Esophagus mucosa (tissue), 1 donor: ENCODE measurements around the gene ARHGAP23. TPM values are rescaled to one million over a fixed set of nuclear protein-coding genes. Genes with fewer than 3 reads are reported as not detected.
"Not testable (repeated sequence)": the region's sequence is repeated elsewhere in the genome, so short reads cannot be mapped to it uniquely, and the experiment has no call there.

Experiments used
- ATAC-seq: fragments of 200-7000 bp; cut with Tn5 transposase; one replicate; pipeline ENCODE4 v1.9.1; 2020
- total RNA-seq: library from RNA; stranded (reverse); gene quantifications from one replicate; pipeline ENCODE4 v1.2.4, GENCODE V29; 2023
- donor health status: DM: yes; HTN: yes; CAD: no.

Gene ARHGAP23
- total RNA-seq, 1 donor from 2014 or later: 148 TPM

- ATAC-seq: no peak
Measured at GRCh38 chr17:38461683-38462082, 33.4 kb downstream of the ARHGAP23 start.

- peak; percentile 53 for ATAC-seq
Measured at GRCh38 chr17:38463451-38463858, 35.2 kb downstream of the ARHGAP23 start.

- peak; percentile 18 for ATAC-seq
Measured at GRCh38 chr17:38464251-38464722, 36.0 kb downstream of the ARHGAP23 start.

GRCh38 chr17:38464723-38465390, 36.6 kb downstream of the ARHGAP23 start:
- ATAC-seq: peak; percentile 77

GRCh38 chr17:38465391-38466345, 37.4 kb downstream of the ARHGAP23 start:
- ATAC-seq: peak; percentile 44

DNA sequence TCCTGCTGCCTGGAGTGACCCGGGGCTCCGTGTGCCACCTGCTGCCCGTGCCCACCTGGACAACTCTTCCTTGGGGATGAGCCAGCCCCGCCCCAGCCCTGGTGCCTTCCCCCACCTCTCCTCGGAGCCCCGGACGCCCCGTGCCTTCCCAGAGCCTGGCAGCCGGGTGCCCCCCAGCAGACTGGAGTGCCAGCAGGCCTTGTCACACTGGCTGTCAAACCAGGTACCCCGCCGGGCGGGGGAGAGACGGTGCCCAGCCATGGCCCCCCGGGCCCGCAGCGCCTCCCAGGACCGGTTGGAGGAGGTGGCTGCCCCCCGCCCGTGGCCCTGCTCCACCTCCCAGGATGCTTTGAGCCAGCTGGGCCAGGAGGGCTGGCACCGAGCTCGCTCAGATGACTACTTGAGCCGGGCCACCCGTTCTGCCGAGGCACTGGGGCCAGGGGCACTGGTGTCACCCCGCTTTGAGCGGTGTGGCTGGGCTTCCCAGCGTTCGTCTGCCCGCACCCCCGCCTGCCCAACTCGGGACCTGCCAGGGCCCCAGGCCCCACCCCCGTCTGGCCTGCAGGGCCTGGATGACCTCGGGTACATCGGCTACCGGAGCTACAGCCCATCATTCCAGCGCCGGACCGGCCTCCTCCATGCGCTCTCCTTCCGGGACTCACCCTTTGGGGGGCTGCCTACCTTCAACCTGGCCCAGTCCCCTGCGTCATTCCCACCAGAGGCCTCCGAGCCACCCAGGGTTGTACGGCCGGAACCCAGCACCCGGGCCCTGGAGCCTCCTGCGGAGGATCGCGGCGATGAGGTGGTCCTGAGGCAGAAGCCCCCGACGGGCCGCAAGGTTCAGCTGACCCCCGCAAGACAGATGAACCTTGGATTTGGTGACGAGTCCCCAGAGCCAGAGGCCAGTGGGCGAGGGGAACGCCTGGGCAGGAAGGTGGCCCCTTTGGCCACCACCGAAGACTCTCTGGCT, 38.4 kb downstream of the ARHGAP23 start:
- no peak for ATAC-seq

DNA sequence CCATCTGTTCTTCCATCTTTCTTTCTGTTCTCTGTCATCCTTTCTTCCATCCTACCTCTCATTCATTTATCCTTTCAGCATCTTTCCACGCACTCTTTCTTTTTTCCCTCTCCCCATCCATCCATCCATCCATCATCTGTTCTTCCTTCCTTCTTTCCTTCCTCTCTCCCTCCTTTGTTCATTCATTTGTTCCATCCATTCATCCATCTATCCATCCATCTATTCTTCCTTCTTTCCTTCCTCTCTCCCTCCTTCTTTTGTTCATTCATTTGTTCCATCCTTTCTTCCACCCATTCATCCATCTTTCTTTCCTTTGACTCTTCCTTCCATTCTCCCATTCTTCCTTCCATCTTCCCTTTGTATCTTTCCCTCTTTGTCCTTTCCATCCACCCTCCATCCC, 39.2 kb downstream of the ARHGAP23 start:
- ATAC-seq: no peak

DNA sequence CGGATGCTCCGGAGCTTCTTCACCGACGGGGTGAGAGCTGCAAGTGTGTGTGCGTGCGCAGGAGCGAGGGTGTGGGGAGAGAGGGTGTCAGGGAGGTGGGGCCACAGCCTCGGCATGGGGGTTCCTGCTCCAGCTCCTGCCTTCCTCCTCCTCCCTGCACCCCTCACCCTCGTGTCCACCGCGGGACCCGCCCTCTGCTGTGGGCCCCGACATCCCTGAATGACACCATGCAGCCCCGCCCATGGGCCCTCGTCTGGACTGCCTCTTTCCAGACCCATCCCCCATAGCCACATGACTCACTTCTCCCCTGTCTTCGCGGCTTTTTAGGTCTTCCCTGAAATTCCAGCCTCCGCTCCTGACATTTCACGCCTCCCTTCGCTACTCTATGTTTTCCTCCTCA, 41.6 kb downstream of the ARHGAP23 start:
- ATAC-seq: no peak

GRCh38 chr17:38471253-38471652, 43.0 kb downstream of the ARHGAP23 start:
- peak; percentile 41 for ATAC-seq

DNA sequence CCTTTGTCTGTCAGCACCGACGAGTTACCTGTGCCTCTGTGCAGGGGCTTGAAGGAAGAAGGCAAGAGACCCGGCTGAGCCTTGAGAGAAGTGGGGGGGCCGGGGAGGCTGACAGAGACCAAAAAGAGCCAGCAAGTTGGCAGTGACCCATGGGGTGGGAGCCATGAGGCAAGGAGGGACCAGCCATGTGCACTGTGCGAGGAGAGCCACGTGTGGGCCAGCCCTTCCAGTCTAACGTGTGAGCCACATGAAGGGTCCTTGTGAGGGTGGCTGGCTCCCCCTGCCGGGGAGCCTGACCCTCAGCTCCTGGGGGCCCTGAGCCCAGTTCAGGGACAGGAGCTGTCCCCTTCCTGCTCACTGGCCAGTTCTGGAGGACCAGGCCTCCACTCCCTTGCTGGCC, 46.4 kb downstream of the ARHGAP23 start:
- ATAC-seq: not testable (repeated sequence)

DNA sequence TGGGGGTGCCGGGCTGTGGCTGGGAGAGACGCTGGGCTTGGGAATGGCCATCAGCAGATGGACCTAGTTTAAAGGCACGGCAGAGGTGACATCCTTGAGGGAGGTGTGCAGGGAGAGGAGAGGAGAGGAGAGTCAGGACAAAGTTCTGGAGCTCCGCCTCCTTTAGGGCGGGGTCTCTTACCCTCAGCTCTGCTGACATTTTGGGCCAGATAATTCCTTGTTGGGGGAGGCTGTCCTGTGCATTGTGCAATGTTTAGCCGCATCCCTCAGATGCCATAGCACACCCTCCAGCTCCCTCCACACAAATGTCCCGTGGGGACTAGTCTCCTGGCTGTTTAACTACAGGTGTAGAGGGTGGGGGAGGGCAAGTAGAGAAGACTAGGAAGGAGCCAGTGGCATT, 48.3 kb downstream of the ARHGAP23 start:
- no peak for ATAC-seq

DNA sequence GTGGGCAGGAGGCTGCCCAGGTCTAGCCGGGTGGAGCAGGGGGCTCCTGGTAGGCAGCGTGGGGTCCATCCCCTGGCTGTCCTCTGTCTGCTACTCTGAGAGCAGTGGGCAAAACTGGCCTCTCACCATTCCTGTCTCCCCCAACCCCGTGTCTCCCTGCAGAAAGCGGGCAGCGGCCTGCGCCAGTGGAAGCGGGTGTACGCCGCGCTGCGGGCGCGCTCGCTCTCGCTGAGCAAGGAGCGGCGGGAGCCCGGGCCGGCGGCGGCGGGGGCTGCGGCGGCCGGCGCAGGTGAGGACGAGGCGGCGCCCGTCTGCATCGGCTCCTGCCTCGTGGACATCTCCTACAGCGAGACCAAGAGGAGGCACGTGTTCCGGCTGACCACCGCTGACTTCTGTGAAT, 49.2 kb downstream of the ARHGAP23 start:
- not testable (repeated sequence) for ATAC-seq

DNA sequence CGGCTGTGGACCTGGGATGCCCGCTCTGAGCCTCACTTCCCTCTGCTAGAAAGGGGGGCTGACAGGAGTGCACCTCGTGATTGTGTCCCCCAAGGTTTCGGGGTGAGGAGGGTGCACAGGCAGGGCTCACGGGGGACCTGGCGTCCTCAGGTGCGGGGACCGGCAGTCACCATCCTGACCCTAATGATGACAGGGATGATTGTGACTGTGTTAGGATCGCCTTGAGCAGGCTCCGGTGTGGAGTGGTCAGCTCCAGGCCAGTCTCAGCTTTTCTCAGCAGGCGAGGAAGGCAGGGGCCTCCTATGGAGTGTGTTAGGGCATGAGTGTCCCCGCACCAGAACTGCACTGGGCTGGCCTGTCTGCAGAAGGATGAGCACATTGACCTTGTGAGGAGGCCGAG, 49.7 kb downstream of the ARHGAP23 start:
- ATAC-seq: not testable (repeated sequence)

DNA sequence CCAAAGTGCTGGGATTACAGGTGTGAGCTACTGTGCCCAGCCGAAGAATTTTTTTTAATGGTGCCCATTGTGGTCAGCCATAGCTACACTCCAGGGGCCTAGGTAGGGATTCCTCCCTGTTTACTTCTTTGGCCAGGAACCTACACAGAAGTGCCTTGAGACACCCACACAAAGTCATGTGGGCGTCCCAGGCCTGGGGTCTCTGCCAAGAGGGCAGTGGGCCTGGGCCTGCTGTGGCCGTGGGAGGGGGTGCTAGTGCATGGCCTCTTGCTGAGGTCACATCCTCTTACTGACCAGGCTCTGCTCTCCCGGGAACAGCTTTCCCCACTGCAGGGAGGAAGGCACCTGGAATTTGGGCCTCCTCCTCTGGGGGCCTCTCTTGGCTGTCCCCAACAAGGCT, 50.4 kb downstream of the ARHGAP23 start:
- not testable (repeated sequence) for ATAC-seq

GRCh38 chr17:38482039-38482699, 53.9 kb downstream of the ARHGAP23 start:
- ATAC-seq: not testable (repeated sequence)

DNA sequence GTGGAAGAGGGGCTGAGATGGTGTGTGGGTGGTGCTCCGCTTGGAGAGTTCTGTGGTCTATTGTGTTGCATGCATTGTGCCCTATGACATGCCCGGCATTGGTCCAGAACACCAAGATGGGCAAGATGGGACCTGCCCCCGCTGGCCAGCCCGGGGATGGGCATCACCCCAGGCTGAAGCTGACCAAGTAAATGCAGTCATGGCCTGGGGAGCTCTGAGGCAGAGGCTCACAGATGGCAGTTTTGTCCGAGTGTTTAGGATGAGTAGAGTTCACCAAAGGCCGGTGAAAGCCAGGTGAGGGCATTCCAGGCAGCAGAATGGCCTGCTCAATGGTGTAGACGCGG, 54.4 kb downstream of the ARHGAP23 start:
- ATAC-seq: peak; percentile 6

- ATAC-seq: peak; percentile 91
Measured at GRCh38 chr17:38484242-38485145, 56.2 kb downstream of the ARHGAP23 start.

DNA sequence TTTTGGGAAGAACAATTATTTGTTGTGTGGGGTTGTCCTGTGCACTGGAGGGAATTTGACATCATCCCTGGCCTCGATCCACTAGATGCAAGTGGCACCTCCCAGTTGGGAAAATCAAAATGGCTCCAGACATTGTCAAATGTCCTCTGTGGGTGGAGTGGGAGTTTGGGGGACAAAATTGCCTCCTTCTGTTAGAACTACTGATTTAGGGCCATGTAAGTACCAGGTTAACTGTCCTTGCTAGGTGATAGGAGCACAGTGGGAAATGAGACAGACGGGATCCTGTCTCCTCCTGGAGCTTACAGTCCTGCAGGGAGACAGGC, 56.8 kb downstream of the ARHGAP23 start:
- ATAC-seq: no peak

GRCh38 chr17:38485681-38486298, 57.5 kb downstream of the ARHGAP23 start:
- not testable (repeated sequence) for ATAC-seq

- ATAC-seq: not testable (repeated sequence)
Measured at GRCh38 chr17:38489774-38490173, 61.5 kb downstream of the ARHGAP23 start.
